Activated CD4-positive, alpha-beta T cell treated with anti-CD3 and anti-CD28 coated beads, Interleukin-2, Interleukin-4, amounts not matched to agents 100 ng/mL and 50 ng/mL, durations not matched to agents 16 hours and 8 hours (primary cell): ENCODE measurements around the gene DYNLT4.
"Not testable (repeated sequence)": the region's sequence is repeated elsewhere in the genome, so short reads cannot be mapped to it uniquely, and the experiment has no call there.

Experiments
- DNase-seq: peaks from one replicate; pipeline ENCODE4 v3.0.0-alpha.2; 2020; ENCODE audit warnings: low spot score

Gene DYNLT4

GRCh38 chr1:44808938-44809917, 2.1 kb upstream of the DYNLT4 start:
- peak; percentile 96 for DNase-seq

GRCh38 chr1:44808063-44808937, 1.1 kb upstream of the DYNLT4 start, which contains the start of gene BTBD19:
Gene BTBD19 (plus strand): TSS chr1:44808523. CDS start chr1:44808821, 298 bp downstream.
- DNase-seq: peak; percentile 76

- DNase-seq: peak; percentile 93
These were observed 362 bp upstream of the DYNLT4 start for GRCh38 chr1:44807364-44808062.

- DNase-seq: no peak
These were observed 987 bp downstream of the DYNLT4 start for GRCh38 chr1:44806025-44806703.

GRCh38 chr1:44805311-44806024, 1.7 kb downstream of the DYNLT4 start:
- DNase-seq: no peak

GRCh38 chr1:44803312-44804095, 3.6 kb downstream of the DYNLT4 start:
- DNase-seq: no peak

- DNase-seq: no peak
These were observed 4.2 kb downstream of the DYNLT4 start for GRCh38 chr1:44803062-44803311.

- no peak for DNase-seq
These were observed 4.7 kb downstream of the DYNLT4 start for GRCh38 chr1:44802306-44803061.

GRCh38 chr1:44801491-44802305, 5.5 kb downstream of the DYNLT4 start:
- no peak for DNase-seq

- peak; percentile 99 for DNase-seq
These were observed 7.2 kb downstream of the DYNLT4 start, which contains the start of gene PLK3 for GRCh38 chr1:44799770-44800584. Gene PLK3 (plus strand): TSS chr1:44800377. CDS start chr1:44800464, 87 bp downstream.

- no peak for DNase-seq
These were observed 8.4 kb downstream of the DYNLT4 start for GRCh38 chr1:44798481-44799365.

GRCh38 chr1:44797886-44798285, 9.3 kb downstream of the DYNLT4 start:
- DNase-seq: not testable (repeated sequence)

- no peak for DNase-seq
These were observed 14.2 kb downstream of the DYNLT4 start for GRCh38 chr1:44792736-44793502.

GRCh38 chr1:44790968-44791801, 16.0 kb downstream of the DYNLT4 start:
- no peak for DNase-seq
